Right renal pelvis (tissue), 4 donors: Measurements from ENCODE around the gene ENTPD3. TPM values are rescaled to one million over a fixed set of nuclear protein-coding genes. Genes with fewer than 3 reads are reported as not detected.
A peak's percentile ranks its signal among the peaks of the same experiment; 100 is the strongest.
"Not testable (repeated sequence)": the region's sequence is repeated elsewhere in the genome, so short reads cannot be mapped to it uniquely, and the experiment has no call there.

Source experiments
- DNase-seq, 4 donors: peaks; one replicate each; pipeline ENCODE4 v3.0.0-alpha.2; 2013; ENCODE audit warnings: low read depth in 4 of 4, low spot score in 3 of 4, missing footprints in 1 of 4
- polyA plus RNA-seq, 4 donors: library from polyadenylated mRNA; unstranded; fragments of 120-200 nt; gene quantifications; one replicate each; pipeline ENCODE4 v1.2.1, GENCODE V29; 2013; ENCODE audit not compliant: insufficient read length in 4 of 4

The ENTPD3 gene
- polyA plus RNA-seq, 4 donors: 1.7 to 2.6 (median 2.5) TPM

GRCh38 chr3:40458473-40458872 is 71.5 kb downstream of the ENTPD3 start:
- no peak for DNase-seq

- DNase-seq: not testable (repeated sequence)
Measured at GRCh38 chr3:40460481-40460880, 73.5 kb downstream of the ENTPD3 start.

- no peak for DNase-seq
Measured at GRCh38 chr3:40461161-40461560, 74.2 kb downstream of the ENTPD3 start.

GRCh38 chr3:40462838-40463237 is 75.9 kb downstream of the ENTPD3 start:
- DNase-seq: not testable (repeated sequence)

- DNase-seq: no peak
Measured at GRCh38 chr3:40463579-40463978, 76.6 kb downstream of the ENTPD3 start.

- no peak for DNase-seq
Measured at GRCh38 chr3:40464339-40465110, 77.5 kb downstream of the ENTPD3 start.

- DNase-seq: no peak
Measured at GRCh38 chr3:40465111-40465407, 78.1 kb downstream of the ENTPD3 start.

- no peak for DNase-seq
Measured at GRCh38 chr3:40465456-40465855, 78.5 kb downstream of the ENTPD3 start.

GRCh38 chr3:40468018-40468417 is 81.0 kb downstream of the ENTPD3 start:
- DNase-seq: no peak

- no peak for DNase-seq
Measured at GRCh38 chr3:40470701-40471100, 83.7 kb downstream of the ENTPD3 start.

- peak in 3 of 4 donors; percentile 56 to 59 (median 57) for DNase-seq
Measured at GRCh38 chr3:40476478-40477470, 89.8 kb downstream of the ENTPD3 start, which contains the start of gene ZNF619. Gene ZNF619 (plus strand): TSS chr3:40477122. CDS start chr3:40477980, 858 bp downstream.

GRCh38 chr3:40477666-40478065 is 90.7 kb downstream of the ENTPD3 start:
- DNase-seq: no peak

Other genes with a start within 250 kb of the ENTPD3 start
- 100 to 1,000 TPM; 133 to 143 (median 135) TPM for gene EIF1B, start 77.5 kb upstream of the ENTPD3 start, polyA plus RNA-seq
- gene RPL14, start 70.2 kb downstream of the ENTPD3 start, polyA plus RNA-seq: 1,000 to 10,000 TPM; 1,708 to 1,844 (median 1,764) TPM
- gene ZNF619, start 89.9 kb downstream of the ENTPD3 start, polyA plus RNA-seq: 1 to 10 TPM; 6.2 to 8.4 (median 7.4) TPM
- gene ZNF620, start 118.9 kb downstream of the ENTPD3 start, polyA plus RNA-seq: 10 to 100 TPM in 3 of 4 donors, 1 to 10 TPM in 1; 9.9 to 10.4 (median 10.2) TPM
- 10 to 100 TPM; 21.8 to 30.7 (median 24.5) TPM for gene ZNF621, start 137.8 kb downstream of the ENTPD3 start, polyA plus RNA-seq